ENCODE results near the gene TMEM252.

The TMEM252 gene

DNA sequence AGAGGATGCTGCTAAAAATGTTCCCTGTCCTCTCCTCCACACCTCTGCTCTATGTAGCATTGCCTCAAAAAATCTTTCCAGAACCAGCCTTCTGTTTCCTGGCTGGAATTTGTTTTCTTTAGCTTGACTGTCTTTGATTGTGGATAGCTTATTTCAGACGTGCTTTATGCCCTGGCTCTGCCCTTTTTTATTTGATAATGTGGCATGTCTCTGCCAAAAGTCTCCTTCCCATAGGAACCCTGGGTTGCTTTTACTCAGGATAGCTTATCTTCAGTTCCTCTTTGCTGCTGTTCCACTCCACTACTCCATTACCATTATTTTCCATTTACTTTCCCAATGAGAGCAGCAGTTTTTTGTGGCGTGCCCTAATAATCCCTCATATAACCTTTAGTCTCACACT is 885 bp upstream of the TMEM252 start:
- DNase-seq, result no peak

DNA sequence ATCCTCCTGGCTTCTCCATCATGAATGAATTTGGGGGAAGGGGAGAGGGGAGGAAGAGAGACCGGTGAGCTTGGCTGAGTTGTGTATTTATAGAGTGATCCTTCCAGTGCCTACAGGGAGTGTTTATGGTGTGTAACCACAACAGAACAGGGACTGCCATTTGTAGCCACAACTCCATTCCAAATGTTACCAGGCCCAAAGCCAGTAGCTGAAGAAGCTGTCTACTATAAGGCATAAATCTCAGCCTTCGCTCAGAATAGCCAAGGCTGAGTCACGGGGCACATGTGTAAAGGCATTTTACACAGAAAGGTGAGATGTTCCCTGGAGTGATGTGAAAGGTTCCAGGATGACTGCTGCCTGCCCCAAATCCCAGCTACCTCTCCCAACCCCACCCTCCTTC is 2.5 kb downstream of the TMEM252 start:
- DNase-seq, result no peak

DNA sequence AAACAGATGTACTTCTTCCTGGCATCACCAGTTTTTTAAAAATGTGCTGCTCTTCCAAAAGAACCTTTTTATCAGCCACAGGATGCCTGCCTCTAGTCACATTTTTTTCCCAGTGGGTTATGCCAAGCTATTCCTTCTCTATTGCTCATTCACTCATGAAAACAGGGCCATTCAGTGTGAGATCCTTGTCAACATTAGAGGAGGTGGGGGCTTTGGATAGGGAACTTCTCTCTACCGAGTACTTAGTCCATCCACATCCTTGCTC is 3.1 kb downstream of the TMEM252 start:
- DNase-seq, result no peak

DNA sequence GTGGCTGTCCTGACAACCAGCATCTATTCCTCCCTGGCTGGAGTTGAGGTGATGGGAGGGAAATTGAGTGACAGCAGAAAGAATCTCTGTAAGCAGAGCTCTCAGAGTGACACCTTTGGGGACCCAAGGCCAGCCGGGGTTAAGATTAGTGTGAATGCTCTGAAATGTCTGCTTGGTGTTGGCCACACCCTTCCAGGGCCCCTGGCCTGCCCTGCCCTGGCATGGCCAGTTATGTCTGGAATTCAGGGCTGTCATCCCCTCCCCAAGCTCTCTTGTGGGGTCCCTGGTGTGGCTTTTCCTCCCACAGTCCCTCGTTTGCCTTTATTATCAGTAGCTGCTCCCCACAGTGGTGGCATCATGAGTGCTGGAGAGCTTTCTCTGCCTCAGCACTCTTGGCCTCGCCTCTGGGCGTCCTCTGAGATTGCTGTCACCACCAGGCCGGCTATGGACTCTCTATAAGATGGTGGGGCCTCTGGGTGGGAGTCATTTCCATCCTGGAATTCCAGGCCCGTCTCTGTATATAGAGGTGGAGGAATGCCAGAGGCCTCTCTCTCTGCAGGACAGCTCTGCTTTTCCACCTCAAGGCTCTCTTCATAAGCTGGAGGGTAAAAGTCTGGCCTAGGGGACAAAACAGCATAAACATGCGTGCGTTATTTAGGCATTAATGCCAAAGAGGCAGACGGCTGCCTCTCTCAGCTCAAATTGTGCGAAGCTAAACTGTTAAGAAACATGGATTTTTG is 3.6 kb downstream of the TMEM252 start:
- DNase-seq, result no peak

DNA sequence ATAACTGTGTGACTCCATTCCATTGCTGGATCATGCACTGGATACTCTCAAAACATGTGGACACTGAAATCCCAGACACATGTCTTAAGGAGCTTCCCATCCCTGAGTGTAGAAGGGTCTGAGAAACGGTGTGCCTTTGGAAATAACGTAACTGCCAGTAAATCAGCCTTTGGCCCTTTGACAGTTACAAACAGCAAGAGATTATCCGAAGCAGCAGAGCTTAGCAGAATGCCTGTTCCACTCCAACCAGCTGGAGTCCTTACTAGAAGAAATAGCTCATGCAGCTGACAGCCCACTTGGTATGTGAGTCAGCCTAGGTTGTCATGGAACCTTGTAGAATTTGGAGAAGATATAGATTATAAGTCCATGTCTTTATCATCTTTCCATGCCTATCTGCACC is 7.0 kb downstream of the TMEM252 start:
- no peak for DNase-seq

DNA sequence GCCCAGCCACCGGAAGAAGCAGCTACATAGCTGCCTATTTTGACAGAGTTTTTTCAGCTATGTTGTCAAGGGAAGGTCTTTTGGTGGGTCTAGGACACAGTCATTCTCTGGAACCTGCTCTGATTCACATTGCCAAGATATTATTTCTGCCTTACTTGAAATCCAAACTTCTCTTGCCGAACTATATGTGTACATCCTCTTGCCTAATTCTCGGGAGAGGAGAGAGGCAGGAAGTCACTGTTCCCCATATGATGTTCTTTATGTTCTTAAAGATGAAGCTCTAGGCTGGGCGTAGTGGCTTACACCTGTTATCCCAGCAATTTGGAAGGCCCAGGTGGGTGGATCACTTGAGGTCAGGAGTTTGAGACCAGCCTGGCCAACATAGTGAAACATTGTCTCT is 8.6 kb downstream of the TMEM252 start:
- DNase-seq, result no peak

DNA sequence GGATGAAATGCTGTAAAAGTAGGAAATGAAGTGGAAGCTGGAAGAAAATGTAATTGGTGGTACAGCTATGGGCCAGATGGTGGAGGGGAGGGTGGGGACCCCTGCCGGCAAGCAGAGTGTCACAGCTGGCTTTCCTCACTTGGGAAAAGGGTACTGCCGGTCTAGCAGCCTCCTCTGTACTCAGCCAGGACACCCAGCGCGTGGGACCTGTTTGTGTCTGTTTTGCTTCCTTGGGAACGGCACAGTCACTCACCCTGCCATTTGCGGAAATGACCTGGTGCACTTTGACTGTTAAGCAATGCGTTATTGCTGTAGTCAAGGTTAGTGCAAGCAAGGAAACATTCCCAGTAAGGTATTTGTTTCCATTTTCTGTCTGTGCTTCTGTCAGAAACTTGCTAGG is 10.1 kb downstream of the TMEM252 start:
- no peak for DNase-seq

DNA sequence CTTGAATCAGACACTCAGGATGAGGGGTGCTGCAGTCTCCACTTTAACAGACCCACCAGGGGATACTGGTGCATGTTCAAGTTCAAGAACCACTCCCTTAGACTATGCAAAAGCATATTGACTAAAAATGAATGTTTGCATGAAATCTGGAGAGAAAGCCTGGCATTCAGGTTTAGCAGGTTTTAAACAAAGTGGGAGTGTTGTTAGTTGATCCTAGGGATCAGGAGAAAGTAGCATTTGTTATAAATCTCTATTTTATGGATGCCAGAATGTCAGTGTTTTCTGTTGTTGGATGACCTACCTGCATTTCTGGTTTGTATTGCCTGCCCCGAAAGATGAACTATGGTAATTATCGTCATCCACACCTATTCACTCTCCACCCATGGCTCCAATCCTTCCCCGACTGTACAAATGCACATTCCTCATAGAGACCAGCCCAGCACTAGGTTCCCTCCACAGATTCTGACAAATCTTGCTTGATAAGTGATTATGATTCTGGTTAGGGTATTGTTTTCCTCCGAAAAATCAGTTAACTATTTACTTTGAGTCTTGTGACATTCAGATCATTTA is 17.2 kb downstream of the TMEM252 start:
- no peak for DNase-seq

DNA sequence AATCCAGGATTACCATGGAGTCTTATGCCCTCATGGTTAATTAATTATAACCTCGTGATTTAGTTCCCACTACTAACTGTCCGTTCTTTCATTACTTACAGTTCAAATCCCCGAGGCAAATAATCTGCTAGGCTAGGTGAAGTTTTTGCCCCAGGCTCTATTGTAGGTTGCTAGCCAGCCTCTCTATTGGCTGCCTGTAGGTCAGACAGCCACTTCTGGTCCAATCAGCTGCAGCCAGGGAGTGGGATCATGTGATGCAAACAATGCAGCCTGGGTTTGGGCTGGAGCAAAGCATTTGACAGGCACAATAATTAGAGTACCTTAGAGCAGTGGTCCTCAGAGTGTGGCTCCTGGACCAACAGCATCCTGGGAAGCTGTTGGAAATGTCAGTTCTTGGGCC is 17.7 kb downstream of the TMEM252 start:
- no peak for DNase-seq

DNA sequence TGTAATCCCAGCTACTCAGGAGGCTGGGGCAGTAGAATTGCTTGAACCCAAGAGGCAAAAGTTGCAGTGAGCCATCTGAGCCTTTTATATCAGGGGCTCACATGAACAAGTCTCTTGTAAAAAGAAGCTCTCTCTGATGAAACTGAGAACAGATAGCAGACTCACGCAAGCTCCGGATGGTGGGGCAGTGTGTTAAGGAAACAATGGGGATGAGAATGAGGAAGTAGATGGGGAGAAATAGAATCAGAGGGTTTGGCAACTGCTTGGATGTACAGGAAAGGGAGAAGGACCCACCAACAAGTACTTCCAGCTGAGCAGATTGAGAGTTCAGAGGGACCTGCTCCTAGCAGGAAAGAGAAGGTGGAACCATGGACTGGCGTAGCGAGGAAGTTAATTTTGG is 18.6 kb downstream of the TMEM252 start:
- DNase-seq, result no peak

DNA sequence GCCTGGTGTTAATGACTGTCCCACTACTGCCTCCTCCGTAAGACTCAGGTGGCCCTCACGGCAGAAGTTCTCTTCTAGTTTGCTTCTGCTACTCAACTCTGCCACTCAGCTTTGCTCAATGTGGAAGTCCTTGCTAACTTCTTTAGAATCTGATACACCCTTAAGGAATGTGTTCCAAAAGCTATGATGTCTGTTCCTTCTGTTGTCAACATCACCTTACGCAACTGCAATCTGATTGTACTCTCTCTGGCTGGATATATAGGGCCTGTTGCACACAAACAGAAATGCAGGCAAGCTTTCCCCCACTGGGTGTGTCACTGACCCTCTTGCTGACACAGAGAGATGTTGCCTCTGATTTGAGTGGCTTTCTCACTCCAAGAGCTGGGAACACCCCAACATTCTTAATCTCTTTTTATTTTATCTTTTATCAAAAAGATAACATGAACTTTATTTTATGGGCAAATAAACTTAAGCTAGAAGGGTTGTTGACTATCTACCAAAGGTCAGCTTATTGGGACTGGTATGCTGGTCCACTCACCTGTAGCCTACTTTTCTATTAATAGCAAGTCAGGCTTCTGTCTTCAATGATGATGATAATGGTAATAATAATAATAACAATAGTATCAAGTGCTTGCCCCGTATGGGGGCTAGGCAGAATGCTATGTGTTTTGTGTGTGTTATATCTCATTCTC is 25.2 kb downstream of the TMEM252 start:
- DNase-seq, result no peak

DNA sequence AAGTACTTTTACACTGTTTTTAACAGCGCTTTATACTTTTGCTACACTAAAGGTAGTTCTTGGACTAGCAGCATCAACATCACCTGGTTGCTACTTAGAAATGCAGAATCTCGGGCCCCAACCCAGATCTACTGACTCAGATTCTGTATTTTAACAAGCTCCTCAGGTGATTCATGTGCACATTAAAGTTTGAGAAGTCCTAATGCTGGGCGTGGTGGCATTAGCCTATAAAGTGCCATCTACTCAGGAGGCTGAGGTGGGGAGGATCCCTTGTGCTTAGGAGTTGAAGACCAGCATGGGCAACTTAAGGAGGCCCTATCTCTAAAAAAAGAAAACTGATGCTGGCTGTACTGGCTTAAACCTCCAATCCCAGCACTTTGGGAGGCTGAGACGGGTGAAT is 26.7 kb downstream of the TMEM252 start:
- DNase-seq, result no peak

DNA sequence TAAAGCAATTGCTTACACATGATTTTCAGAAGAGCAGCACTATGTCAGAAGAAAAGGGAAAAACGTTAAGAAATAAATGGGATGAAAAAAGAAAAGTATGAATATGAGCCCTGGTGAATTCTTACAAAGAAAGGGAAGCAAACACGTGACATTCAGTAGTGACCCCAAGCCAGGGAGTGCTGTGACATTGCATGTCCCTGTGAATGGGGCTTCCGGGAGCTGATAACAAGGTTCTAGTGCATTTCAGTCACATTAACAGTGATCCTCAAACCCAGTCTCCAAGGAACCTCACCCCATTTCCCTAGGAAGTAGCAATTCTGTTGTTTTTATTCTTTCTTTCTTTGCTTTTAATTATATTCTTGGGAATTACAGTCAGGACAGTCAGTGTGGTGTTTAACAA is 27.3 kb downstream of the TMEM252 start:
- DNase-seq, result no peak

DNA sequence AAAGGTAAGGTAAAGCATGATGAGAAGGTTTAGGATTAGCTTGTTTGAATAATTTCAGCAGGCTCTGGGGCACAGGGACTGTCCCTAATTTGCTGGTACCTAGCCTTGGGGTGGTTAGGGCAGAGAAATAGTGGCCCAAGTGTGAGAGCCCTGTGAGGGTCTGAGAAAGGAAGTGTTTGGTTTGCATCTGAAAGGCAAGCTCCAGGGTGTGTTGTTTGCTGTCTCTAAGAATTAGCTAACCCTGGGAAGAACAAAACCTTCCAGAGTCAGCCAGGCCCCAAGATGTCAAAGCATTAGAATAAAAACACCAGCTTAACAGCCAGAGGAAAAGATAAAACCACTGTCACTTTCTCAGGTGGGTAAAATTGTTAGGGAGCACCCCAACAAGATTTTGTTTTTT is 31.0 kb downstream of the TMEM252 start:
- no peak for DNase-seq

DNA sequence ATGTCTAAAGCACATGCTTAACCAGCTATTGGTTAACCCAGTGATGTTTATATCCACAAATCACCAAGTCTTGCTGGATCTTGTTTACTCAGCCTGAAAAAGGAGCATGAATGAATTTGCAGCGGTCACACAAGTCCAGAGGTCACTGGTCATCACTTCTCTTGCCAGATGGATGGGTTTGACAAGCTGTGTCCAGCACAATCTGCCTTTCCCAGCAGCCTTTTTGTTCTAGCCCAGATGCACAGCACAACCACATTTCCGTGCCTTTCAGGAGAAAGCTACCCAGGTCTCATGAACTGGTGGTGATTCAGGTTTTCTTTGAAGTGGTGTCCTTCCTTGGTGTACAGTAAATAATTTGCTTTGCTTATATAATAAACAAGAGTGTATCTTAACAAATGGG is 32.1 kb downstream of the TMEM252 start:
- no peak for DNase-seq

DNA sequence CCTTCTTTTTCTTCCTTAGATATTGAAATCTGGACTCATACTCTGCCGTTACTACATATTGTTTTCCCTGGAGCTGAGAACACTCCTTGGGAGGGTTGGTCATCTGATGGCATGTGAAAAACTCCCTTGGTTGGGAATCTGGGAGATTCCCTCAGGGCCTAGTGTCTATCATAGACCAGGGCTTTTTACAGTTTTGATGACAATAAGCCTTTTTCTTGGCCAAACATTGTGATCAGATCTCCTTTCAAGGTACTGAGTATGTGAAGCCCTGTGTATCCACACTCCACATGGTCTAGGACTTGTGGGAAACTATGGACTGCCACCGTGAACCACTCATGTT is 32.9 kb downstream of the TMEM252 start:
- DNase-seq, result no peak

DNA sequence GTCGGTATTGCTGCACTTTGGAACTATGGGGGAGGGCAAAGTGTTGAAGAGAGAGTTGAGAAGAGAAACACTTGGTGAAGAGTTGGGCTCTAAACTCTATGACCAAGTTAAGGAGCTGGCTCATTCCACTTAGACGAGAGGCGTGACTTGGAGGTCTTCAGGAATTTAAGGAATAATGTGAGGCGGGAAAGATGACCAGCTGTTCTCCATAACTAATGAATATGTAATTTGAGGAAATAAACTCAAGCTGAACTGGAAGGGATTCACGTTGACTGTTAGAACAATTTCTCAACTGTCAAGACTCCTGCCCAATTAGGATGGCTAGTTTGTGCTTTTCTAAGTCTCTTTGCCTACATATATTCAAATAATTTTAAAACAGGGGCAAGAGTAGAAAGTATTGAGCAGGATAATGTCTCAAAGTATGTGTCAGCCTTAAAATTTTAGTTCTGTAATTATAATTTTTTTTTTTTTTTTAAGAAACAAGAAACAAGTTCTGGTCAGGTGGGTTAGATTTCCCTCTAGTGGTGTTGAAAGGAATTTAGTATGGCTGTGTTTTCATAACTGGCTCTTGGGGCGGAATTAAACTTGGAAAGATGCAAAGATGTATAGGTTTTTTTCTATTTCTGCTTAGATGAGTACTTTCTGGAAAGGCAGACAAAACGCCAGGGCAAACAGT is 33.4 kb downstream of the TMEM252 start:
- DNase-seq, result no peak

DNA sequence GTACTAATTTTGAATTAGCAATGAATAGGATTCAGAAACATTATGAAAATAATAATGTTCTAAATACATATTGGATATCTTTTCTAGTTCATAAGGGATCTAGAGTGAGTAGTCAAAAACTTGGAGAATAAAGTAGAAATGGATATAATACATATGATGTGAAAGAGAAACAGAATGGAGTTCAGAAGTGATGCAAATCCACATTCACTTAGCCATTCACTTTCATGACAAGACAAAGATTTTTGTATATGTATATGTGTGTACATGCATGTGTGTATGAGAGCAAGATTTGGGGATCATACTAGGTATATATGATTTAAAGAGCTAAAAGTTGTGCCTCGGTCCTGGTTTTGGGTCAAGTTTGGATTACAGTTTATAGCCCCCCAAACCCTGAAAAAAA is 34.1 kb downstream of the TMEM252 start:
- DNase-seq, result no peak

DNA sequence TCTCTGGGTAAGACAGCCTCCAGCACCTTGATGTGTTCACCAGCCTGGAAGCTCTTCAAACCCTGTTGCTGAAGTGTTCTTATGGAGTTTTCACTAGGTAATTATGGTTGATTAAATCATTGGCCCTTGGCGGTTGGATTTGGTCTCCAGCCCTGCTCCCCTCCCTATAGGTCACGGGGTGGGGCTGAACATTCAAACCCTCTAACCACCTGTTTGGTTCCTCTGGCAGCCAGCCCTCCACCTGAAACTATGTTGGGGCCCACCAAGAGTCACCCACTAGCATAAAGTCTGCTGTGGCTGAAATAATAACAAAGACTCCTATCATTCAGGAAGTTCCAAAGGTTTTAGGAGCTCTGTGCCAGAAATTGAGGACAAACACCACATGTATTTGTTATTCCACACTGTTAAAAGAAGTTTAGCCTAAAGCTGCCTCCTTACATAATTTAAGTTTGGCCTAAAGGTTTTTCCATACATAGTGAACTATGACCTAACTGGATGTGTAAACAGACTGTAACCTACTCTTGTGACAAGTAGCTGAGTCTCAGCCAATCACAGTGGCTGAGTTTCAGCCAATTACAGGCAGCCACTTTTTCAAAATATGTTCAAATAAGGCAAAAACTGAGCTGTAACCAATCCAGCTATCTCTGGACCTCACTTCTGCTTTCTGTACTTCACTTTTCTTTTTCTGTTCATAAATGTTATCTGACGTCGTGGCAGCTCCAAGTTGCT is 34.8 kb downstream of the TMEM252 start:
- DNase-seq, result no peak

DNA sequence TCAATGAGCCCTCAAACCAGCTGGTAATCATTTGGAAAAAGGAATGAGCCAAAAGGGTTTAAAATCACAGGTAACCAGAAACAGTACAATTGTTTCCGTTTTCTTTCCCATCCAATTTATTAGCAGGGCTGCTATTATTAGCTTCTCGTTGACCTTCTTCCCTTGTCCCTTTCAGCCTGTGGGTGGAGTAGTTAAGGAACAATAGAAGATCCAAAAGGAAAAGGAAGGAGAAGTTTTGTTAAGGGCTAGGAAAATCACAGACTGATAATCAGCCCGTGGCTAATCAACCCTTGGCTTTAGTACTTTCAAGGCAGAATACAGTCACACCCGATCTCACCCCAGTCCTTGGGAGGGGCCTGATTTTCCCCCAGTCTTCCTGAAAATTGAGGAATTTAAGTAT is 38.4 kb downstream of the TMEM252 start:
- DNase-seq, result no peak

DNA sequence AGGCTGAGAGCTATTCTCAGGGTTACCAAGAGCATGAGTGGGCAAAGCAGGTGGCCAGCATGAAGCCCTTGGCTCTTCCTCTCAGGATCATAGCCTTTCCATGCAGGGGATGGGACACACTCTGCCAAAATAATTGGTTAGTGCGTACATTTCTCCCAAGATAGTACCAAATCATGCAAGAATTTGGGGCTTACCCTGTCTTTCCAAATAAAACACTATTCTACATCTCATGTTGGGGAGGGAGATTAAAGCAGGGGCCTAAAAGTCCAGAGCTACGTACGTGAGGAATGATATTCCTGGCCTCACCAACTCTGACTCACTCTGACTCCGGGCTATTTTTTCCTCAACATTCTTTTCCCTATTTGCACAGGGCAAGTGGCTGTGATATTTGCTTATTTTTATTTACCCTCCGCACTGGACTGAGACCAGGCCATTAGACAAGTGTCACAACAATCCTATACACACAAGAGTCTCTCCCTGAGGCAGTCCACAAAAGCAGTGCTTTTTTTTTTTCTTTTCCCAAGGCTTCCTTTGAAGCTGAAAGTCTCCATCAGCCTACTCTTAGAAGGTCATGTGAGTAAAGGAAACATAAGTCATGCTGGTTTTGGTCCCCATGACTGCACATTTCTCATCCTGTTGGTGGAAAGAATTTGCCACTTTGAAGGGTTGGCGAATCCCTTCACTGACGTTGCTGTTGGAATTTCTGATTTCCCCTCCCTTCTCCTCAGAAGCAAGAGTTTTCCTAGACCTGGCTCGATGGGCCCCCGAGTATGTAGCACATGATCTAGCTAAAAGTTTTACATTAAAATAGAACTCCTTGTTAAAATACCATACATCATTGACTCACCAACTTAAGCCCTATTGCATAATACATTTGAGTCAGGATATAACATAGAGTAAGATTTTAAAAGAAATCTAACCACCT is 40.0 kb downstream of the TMEM252 start:
- DNase-seq, result no peak

DNA sequence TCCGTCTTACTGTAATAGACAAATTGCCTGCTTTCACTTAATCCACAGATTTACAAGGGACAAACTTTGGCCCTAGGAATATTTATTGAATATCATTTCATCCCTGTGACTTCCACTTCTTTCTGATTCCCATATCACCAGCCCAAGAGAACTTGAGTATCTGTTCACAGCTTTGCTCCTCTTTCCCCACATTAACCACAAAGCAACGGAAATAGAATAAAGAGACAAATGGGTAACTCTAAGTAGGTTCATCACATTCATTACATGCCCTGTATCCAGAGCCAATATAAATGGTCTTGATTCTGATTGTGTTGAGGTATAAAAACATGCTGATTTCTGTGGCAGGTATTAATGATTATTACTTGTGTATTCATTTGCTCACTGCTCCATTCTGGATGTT is 41.9 kb downstream of the TMEM252 start:
- no peak for DNase-seq

DNA sequence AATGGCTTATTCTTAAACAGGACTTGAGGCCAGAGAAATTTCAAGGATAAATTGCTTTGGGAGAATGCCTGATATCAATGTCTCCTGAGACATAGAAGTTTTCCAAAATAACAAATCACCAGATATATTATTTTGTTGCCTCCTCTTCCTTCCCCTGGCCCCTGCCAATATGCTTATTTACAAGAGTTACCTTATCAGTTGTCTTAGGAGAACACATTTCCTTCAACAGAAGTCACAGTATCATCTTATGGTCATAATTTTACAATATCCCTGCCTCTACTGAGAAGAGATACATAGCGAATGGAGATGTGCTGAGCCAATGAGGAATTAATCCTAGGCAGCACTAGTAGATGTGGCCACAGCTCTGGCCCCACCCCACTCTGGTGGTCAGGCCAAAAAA is 43.1 kb downstream of the TMEM252 start:
- DNase-seq, result no peak
